Measurements from ENCODE around the gene UPK3BL2.
"Not testable (repeated sequence)": the region's sequence is repeated elsewhere in the genome, so short reads cannot be mapped to it uniquely, and the experiment has no call there.

The UPK3BL2 gene

DNA sequence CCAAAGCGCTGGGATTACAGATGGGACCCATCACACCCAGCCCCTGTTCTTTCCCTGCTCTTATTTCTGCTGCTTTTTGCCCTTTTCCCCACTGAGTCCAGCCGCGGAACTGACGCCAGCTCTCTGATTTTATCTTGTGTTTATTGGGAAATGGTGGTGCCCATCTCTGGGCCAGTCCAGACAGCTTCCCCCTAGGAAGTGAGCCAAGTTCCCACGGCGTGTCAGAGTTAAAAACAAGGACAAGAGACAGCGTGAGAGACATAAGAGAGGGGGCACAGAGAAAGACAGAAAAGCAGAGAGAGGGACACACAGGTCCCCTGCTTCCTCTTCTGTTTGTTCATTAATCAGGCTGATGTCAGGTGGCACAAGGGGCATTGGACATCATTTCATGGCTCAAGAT is 11.9 kb downstream of the UPK3BL2 start:
- DNase-seq (ENCODE audit: low read depth) = not testable (repeated sequence)

- not testable (repeated sequence) for DNase-seq (ENCODE audit: low read depth)
These were observed 15.4 kb downstream of the UPK3BL2 start for GRCh38 chr7:102527822-102528793.

DNA sequence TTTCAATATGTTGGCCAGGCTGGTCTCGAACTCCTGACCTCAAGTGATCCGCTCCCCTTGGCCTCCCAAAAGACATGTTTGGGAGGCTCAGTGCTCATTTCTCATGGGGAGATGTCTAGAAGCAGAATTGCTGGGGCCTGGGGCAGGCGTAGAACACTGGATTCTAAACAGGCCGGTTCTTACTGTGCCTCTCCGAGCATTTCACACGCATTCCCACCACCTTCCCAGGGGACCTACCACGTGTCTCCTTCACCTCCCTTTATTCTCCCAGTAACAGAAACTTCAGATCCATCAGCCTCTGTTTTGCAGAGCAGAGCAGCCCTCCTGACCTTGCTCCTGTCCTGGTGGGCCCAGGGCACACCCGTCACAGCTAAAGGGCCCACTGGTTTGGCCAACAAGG is 16.3 kb downstream of the UPK3BL2 start:
- DNase-seq (ENCODE audit: low read depth) = not testable (repeated sequence)

DNA sequence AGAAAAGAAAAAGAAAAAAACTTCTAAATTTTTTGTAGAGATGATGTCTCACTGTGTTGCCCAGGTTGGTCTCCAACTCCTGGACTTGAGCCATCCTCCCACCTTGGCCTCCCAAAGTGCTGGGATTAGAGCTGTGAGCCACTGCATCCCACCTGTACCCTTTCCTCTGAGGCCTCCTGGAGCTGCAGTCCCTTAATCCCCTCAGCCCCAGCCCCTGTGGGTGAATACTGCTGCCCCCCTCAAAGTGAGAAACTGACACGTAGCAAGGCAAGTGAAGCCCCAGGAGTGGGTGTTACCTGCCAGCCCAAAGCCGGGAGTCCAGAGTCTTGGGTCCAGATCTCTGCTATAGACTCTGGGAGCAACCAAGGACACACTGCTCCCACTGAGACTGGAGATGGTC is 18.7 kb downstream of the UPK3BL2 start:
- not testable (repeated sequence) for DNase-seq (ENCODE audit: low read depth)

- DNase-seq (ENCODE audit: low read depth) = not testable (repeated sequence)
These were observed 22.7 kb downstream of the UPK3BL2 start for GRCh38 chr7:102520797-102521196.

DNA sequence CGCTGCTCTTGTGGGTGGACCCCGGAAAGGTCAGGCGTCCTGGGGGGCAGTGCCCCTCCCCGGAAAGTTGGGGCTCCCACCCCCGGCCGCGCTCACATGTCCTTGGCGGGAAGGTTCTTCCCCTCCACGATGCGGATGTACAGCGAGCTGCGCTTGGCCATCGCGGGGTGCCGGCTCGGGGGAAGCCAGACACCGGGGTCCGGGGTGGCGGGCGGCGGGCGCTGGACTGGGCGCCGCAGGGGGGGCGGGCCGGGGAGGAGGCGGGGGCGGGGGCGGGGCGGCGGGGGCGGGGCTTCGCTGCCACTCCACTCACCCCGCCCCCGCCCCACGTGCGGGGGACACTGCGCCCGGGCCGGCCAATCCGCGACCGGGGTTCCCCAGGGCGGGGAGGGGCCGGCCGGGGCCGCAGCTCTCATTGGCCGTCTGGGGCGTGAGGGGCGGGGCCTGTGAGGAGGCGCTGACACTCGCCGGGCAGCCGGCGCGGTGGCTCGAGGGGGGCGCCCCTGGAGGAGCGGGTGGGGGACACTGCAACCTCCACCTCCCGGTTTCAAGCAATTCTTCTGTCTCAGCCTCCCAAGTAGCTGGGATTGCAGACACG is 25.8 kb downstream of the UPK3BL2 start, which contains the start of gene RASA4B:
Gene RASA4B (minus strand): TSS at position 228 of the 598 bp plus-strand sequence. CDS start 67 bp downstream, at position 161.
- not testable (repeated sequence) for DNase-seq (ENCODE audit: low read depth)

- not testable (repeated sequence) for DNase-seq (ENCODE audit: low read depth)
These were observed 26.5 kb downstream of the UPK3BL2 start for GRCh38 chr7:102516951-102517350.

DNA sequence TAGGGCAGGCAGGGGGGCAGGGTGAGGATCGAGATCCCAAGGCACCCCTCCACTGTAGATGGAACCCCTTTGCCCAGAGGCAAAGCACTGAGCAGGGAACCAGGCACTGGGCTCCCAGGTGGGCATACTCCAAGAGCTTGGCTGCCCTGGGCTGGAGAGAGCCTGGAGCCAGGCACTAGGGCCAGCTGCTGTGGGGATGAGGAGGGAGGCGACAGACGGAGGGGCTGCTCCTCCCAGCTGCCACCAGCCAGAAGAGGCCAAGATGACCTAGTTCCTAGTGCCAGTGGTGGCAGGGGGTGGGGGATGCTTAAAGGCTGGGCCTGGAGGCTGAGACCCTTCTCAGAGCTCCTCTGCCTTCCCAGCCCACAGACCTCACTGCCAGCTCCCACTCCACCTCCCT is 27.6 kb downstream of the UPK3BL2 start:
- DNase-seq (ENCODE audit: low read depth) = not testable (repeated sequence)

DNA sequence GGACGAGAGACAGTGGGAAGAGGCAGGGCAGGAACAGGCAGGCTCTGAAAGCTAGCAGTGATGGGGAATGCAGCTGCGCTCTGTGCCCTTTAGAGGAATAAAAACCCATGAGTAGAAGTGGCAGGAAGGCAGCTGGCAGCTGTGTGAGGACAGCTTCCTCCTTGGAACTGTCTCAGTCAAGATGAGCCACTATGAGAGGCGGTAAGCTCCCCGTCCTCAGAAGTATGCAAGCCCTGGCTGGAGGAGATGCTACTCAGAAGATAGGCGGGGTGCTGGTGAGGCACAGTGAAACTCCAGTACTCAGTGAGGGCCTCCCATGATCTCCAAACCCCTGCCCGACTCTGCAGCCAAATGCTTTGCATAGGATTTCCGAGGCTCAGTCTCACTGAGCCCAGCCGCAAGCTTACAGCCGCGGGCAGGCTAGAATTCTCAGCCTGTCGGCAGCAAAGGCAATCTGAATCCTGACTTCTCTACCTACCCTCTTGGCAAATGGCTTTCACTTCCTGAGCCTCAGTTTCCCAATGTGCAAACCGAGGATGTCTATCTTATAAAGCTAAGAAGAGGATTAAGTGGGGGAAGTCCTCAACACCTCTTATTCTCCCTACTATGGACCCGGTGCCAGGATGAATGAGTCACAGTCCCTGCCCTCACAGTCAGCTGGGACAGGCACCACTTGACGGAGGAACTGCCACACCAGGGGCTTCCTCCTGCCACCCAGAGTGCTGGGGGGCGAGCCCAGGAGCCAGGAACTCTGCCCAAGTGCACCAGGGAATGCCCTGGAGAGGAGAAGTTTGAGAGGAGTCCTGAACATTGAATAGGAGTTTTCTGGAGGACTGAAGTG is 28.4 kb downstream of the UPK3BL2 start:
- DNase-seq (ENCODE audit: low read depth) = not testable (repeated sequence)

DNA sequence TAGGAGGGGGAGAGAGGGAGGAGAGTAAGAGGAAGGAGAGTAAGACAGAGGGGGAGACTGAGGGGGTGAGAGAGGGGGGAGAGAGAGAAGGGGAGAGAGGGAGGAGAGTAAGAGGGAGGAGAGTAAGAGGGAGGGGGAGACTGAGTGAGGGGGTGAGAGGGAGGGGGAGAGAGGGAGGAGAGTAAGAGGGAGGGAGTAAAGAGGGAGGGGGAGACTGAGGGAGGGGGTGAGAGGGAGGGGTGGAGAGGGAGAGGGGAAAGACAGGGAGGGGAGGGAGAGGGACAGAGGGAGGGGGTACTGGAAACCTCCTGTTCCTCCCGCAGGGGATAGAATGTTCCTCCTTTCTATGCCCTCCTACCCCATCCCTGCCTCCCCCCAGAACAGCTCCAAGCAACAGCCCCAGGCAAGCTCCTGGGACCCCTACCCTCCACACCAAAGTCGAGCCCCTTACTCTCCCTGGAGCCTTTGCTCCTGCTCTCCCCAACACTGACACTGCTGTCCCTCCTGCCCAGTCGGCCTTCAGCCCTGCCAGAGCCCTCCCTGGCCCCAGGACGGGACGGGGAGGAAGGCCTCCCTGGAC is 30.8 kb downstream of the UPK3BL2 start:
- DNase-seq (ENCODE audit: low read depth) = not testable (repeated sequence)

DNA sequence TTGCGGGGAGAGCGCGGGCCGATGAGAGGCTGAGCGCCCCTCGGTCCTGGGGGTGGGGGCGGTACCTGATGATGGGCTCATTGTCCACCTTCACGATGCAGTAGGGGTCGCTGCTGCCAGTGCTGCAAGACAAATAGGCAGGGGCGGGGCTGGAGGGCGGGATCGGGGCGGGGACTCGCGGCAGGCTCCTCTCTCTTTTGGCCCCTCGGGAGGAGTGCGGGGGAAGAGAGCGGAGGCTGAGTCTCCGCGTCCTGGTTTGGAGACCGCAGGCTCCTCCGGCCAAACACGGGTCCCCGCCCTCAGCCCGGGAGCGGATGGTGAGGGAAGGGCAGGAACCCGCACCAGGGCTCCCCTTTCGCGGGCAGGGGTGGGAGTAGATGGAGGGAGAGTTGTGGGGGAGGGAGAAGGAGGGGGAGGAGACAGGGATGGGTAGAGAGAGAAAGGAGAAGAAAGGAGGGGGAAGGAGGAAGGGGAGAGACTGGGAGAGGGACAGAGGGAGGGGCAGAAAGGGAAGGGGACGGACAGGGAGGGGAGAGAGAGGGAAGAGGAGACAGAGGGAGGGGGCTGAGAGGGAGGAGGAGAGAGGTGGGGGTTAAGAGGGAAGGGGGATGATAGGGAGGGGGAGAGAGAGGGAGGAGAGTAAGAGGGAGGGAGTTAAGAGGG is 31.5 kb downstream of the UPK3BL2 start:
- not testable (repeated sequence) for DNase-seq (ENCODE audit: low read depth)

DNA sequence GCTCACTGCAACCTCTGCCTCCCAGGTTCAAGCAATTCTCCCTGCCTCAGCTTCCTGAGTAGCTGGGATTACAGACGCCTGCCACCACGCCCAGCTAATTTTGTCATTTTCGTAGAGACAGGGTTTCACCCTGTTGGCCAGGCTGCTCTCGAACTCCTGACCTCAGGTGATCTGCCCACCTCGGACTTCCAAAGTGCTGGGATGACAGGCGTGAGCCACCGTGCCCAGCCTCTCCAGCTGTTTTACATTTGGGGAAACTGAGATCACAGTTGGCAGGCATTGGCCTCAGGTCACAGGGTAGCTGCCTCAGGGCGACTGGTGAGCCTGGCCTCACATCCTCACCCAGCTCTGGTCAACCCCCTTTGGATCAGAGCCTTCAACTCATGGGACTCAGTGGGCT is 32.9 kb downstream of the UPK3BL2 start:
- not testable (repeated sequence) for DNase-seq (ENCODE audit: low read depth)

DNA sequence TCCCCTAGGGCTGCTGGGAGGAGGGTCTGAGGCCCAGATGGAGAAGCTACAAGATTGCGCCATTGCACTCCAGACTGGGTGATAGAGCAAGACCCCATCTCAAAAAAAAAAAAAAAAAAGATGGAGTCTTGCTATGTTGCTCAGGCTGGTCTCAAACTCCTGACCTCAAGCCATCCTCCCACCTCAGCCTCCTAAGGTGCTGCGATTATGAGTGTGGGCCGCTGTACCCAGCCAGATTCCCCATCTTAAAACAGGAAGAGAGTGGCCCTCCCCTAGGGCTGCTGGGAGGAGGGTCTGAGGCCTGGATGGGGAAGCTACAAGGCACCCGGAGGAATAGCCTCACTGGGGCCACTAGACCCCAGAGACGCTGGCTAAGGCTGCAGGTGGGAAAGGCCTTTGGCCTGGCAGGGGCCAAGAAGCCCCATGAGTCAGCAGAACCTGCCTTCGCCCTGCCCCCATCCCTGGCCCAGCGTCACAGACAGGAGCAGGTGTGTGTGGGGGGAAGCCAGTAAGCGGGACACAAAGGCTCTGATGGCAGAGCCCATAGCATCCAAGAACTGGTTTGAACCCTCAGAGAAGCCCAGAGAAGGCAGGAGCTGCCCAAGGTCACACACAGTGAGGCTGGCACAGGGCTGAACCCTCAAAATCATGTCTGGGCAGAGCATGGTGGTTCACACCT is 35.9 kb downstream of the UPK3BL2 start:
- DNase-seq (ENCODE audit: low read depth) = not testable (repeated sequence)

DNA sequence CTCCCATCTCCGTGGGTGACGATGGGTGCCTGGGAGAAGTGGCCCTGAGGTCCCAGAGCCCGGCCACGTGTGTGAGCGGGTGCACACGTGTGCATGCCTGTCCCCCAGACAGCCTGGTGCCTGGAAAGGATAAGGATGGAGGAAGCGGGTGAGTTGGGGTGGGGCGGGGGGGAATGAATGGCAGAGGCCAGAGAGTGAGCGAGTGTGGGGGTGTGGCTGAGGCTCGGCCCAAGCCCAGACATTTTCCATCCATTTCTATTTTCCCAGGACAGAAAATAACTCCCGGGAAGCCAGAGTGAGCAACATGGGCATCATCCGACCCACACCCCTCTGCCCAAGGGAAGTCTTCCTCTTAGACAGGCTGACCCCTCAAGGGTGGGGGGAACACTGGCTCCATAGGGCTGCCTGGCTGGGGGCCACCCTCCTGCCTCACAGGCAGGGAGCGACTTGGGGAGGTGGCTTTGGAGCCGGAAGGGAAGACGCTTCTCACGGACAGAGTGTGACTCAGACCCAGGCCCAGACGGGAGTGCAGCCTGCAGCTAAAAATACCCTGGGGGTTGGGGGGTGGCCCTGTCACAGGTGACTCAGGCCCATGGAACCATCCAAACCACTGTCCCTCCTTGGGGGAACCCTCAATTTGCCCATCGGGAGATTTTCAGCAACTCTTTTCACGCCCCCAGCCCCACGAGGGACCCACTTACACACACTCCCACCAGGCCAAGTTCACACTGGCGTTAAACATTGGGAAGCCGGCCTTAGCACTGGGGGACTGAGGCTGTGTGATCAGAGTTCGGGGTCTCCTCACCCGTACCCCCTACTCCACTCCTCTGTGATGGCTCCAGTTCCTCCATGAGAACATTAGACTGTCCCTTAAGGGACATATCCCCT is 38.0 kb downstream of the UPK3BL2 start:
- not testable (repeated sequence) for DNase-seq (ENCODE audit: low read depth)

DNA sequence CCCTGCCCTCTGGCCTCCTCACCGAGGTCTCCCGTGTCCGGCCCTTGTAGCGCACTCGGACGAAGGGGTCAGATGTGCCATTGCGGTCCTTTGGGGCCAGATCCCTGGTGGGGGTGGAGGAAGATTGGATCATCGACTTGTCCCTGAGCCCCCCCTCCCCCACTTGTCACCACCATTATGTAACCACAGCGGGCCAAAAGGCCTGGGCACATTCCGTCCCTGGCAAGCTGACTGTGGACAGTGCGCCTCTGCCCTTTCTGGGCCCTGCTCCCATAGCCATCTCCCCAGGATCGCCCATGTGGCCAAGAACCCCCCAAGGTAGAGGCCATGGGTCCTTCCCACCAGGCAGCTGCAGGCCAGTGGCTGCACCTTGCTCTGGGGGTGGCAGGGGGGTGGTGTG is 40.4 kb downstream of the UPK3BL2 start:
- DNase-seq (ENCODE audit: low read depth) = not testable (repeated sequence)

- DNase-seq (ENCODE audit: low read depth) = not testable (repeated sequence)
These were observed 45.2 kb downstream of the UPK3BL2 start for GRCh38 chr7:102498321-102498720.

GRCh38 chr7:102497308-102497707 is 46.2 kb downstream of the UPK3BL2 start:
- not testable (repeated sequence) for DNase-seq (ENCODE audit: low read depth)

- not testable (repeated sequence) for DNase-seq (ENCODE audit: low read depth)
These were observed 46.6 kb downstream of the UPK3BL2 start for GRCh38 chr7:102496861-102497260.

DNA sequence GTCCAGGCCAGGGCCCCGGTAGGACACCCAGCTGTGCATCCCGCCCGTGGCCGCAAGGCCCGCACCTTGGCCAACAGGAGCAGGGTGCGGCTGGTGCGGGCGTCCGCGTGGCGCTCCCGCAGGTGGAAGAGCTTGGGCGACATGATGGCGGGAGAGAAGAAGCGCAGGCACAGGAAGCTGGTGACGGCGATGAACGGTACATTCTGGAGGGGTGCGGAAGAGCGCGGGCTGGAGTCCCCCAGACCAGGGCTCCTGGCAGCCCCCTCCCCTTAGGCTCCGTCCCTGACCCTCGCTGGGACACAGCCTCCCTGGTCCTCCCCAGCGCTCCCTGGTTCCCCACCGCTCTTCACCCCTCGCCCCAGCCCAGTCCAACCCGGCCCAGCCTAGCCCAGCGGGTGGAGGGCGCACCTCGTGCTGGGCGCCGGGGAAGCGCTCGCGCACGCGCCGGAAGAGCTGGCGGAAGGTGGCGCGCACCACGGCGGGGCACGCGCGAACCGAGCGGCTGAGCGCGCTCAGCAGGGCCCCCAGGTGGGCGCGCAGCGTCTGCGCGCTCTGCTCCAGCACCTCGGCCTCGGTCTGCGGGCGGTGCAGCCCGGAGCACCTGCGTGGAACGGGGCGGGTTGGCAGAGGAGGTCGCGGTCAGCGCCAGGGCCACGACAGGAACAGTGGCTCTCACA is 48.9 kb downstream of the UPK3BL2 start:
- not testable (repeated sequence) for DNase-seq (ENCODE audit: low read depth)

Measured in activated T-cell treated with anti-CD3 and anti-CD28 coated beads for 48 hours (primary cell).